GM19468 (cell line): ENCODE data around the gene GRIP2.

ENCODE experiments used
- ATAC-seq: cut with Tn5 transposase; IDR thresholded peaks from one replicate; pipeline ENCODE4 v1.9.1; 2021; ENCODE audit warnings: mild to moderate bottlenecking, moderate library complexity, moderate number of reproducible peaks; ENCODE audit not compliant: unreplicated experiment; ENCODE audit errors: extremely low read depth

The GRIP2 gene

GRCh38 chr3:14508966-14509795 is 31.0 kb downstream of the GRIP2 start:
- no peak for ATAC-seq

- no peak for ATAC-seq
Observed at GRCh38 chr3:14508505-14508819, 31.7 kb downstream of the GRIP2 start.

- ATAC-seq = no peak
Observed at GRCh38 chr3:14507757-14508504, 32.2 kb downstream of the GRIP2 start.

- no peak for ATAC-seq
Observed at GRCh38 chr3:14507305-14507741, 32.8 kb downstream of the GRIP2 start.

- no peak for ATAC-seq
Observed at GRCh38 chr3:14506626-14507304, 33.4 kb downstream of the GRIP2 start.

GRCh38 chr3:14505803-14506500 is 34.2 kb downstream of the GRIP2 start:
- no peak for ATAC-seq

- ATAC-seq = no peak
Observed at GRCh38 chr3:14505001-14505802, 34.9 kb downstream of the GRIP2 start.

GRCh38 chr3:14503706-14504065 is 36.5 kb downstream of the GRIP2 start:
- ATAC-seq = no peak

- ATAC-seq = no peak
Observed at GRCh38 chr3:14503033-14503705, 37.0 kb downstream of the GRIP2 start.

GRCh38 chr3:14502472-14502871 is 37.7 kb downstream of the GRIP2 start:
- ATAC-seq = no peak

GRCh38 chr3:14497321-14497720 is 42.8 kb downstream of the GRIP2 start:
- no peak for ATAC-seq

GRCh38 chr3:14496351-14496750 is 43.8 kb downstream of the GRIP2 start:
- ATAC-seq = no peak

- no peak for ATAC-seq
Observed at GRCh38 chr3:14494973-14495300, 45.2 kb downstream of the GRIP2 start.

GRCh38 chr3:14494279-14494972 is 45.7 kb downstream of the GRIP2 start:
- ATAC-seq = no peak

GRCh38 chr3:14492948-14493881 is 46.9 kb downstream of the GRIP2 start:
- no peak for ATAC-seq

- ATAC-seq = no peak
Observed at GRCh38 chr3:14491396-14492190, 48.5 kb downstream of the GRIP2 start.

GRCh38 chr3:14490831-14491230 is 49.3 kb downstream of the GRIP2 start:
- no peak for ATAC-seq
